GM10266 (cell line): ENCODE results near the gene FMOD.

ENCODE experiments used
- DNase-seq: peaks from one replicate; pipeline ENCODE4 v3.0.0; 2012; ENCODE audit errors: extremely low spot score
- TF ChIP-seq, protein P1 (sequence below): IDR thresholded peaks from 2 replicates; pipeline ENCODE4 v1.5.1; 2012; ENCODE audit warnings: mild to moderate bottlenecking, low read depth; ENCODE audit not compliant: control insufficient read depth, insufficient read depth; ENCODE audit errors: missing control alignments

The FMOD gene

DNA sequence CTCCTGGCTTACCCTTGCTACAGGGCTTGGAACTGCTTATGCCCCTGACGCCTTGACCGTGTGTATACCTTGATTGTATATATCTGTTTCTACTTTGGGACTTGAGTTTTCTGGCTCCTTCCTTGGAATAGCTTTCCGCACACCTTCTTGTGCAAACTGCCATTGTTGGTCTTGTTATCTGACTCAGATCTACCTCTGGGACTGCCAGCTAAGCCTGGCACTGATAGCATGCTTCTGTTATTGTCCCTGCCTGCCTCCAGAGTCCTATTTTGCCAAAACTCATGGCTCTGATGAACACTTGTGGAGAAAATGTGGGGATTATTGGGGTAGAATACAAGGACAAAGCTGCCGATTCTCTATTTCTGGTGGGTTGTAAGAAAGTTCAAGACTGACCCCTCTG, 15.4 kb downstream of the FMOD start:
- TF ChIP-seq, protein P1, sequence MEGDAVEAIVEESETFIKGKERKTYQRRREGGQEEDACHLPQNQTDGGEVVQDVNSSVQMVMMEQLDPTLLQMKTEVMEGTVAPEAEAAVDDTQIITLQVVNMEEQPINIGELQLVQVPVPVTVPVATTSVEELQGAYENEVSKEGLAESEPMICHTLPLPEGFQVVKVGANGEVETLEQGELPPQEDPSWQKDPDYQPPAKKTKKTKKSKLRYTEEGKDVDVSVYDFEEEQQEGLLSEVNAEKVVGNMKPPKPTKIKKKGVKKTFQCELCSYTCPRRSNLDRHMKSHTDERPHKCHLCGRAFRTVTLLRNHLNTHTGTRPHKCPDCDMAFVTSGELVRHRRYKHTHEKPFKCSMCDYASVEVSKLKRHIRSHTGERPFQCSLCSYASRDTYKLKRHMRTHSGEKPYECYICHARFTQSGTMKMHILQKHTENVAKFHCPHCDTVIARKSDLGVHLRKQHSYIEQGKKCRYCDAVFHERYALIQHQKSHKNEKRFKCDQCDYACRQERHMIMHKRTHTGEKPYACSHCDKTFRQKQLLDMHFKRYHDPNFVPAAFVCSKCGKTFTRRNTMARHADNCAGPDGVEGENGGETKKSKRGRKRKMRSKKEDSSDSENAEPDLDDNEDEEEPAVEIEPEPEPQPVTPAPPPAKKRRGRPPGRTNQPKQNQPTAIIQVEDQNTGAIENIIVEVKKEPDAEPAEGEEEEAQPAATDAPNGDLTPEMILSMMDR = no peak
- no peak for DNase-seq

DNA sequence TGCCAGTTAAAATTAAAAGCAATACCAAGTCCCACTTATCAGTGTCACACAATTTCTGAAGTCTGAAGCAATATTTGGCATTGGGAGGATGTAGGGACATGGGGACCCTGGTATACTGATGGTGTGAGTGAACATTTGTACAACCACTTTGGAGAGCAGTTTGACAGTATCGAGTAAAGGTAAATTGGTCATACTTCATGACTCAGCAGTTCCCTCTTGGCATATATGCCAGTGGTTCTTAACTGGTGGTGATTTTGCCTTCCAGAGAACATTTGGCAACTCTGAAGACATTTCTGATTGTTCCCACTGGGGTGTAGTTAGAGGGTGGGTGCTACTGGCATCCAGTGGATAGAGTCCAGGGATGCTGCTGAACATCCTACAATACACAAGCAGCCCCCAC, 19.7 kb downstream of the FMOD start:
- TF ChIP-seq, protein P1 = no peak
- DNase-seq = no peak

DNA sequence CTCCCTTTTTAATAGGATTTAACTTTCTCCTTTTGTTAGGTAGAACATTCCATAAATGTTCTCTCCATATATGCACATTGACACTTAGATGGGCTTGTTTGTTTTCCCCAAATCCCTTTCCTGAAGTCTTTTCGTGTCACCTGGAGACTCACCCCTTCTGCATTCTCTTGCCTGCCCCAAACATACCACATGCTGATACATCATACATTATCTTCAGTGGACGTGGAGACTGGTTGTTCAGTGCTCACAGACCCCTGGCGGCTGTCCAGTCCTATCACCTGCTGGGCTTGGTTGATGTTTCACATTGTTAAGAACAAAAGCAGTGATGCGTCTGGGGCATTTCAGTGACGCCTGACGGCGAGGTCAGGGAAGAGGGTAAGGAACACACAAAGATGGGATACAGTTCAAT, 22.2 kb downstream of the FMOD start:
- TF ChIP-seq, protein P1 = no peak
- no peak for DNase-seq

DNA sequence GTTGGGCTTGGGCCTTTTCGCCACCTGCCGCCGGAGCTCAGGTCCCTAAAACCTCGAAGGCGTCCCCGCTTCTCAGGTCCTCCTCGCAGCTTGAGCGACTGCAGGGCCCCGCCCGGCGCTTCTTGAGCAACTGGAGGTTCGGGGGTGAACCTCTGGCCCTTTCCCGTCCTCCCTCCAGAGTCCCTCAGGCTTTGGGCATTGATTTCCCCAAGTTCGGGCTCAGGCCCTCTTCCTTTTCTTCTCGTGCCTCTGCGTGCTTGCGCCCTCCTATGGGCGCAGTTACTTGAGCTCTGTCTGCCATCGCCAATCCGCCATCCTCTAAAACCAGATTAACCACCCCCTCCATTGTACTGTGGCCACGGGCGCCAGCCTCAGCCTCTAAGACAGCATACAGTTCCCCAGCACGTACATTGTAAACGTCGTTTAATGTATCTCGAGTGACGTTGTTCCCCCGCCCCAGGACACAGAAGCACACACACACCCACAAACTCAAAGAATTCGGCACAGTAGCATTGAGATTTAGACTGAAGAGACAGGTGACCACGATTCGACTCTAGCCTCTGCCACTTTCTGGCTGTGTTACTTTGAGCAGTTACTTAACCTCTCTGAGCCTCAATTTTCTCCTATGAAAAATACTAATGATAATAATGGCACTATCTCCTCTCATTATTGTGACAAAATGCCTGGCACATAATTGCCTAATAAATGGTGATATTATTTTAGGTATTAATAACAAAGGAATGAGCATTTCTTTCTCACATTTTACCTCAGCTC, 23.1 kb downstream of the FMOD start:
- TF ChIP-seq, protein P1 = peak; percentile 67
- DNase-seq = peak; percentile 72

DNA sequence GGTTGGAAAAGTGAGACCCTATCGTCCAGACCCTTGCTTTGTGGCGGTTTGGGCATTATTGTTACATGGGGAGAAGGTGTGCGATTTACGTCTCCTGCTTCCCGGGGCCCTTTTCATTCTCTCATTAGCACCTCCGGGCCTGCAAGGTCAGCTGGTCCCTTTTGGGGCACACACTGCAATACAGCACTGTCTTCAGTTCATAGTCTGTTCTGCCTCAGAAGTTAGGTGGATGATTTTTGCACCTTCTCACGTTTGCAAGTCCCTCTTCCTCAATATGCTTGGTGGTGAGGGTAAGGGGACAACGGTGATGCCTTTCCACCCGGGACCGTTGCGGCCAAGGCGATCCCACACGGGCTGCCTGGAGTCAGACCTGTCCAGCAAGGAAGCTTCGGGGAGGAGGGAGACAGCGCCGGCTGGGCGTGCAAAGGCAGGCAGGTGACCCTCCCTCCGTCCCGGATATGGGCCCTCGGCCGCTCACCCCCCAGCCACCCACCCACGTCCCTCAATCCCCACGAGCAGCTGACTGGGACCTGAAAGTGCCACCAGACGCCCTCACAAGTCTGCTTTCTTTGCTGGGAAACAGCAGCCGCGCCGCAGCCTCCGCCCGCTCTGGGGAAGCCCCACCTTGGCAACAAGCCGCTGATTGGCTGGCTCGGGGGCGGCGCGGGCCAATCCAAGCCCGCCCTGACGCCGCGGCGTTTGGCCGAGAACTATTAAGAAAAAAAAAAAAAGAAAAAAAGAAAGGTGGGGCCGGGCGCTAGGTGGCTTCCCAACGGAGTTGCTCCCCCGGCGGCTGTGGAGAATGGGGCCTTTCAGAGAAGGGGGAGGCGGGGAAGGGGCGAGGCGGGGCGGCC, 23.9 kb downstream of the FMOD start:
- TF ChIP-seq, protein P1 = no peak
- DNase-seq = peak; percentile 92

DNA sequence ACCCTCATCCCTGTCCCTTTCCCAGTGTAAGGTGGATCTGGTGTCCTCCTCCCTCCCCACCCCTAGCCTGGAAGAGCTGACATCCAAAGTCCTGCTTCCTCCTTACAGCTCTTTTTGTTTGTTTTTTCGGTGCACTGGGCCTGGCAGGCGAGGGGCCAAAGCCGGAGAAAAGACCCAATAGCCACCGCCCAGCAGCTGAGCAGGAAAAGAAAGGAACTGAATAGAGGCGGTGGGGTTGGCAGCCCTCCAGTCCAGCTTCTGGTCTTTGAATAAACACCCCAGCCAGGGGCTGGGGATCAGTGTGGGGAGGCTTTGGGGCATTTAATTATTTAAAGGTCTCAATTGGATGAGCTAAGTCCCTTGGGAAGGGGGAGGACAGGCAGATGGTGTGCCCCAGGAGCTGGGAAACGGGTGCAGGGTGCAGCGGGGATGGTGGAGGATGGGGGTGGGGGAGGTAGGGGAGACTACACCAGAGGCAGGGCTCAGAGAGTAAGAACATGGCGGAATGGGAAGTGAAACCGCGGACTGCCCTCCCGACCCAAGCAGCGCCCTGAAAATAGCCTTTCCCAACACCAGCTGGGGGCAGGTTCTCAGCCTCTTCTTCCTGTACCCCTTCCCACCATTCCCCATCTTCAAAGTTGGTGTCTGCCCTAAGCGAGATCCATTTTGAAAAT, 25.4 kb downstream of the FMOD start:
- TF ChIP-seq, protein P1 = no peak
- peak; percentile 45 for DNase-seq
